GM12801 (cell line): Measurements from ENCODE around the gene NT5C3A.

ENCODE experiments used
- TF ChIP-seq, protein P1 (sequence below): IDR thresholded peaks from one replicate; pipeline ENCODE4 v1.5.1; 2011; ENCODE audit warnings: control low read depth; ENCODE audit not compliant: insufficient read length; ENCODE audit errors: extremely low read depth

Gene NT5C3A

DNA sequence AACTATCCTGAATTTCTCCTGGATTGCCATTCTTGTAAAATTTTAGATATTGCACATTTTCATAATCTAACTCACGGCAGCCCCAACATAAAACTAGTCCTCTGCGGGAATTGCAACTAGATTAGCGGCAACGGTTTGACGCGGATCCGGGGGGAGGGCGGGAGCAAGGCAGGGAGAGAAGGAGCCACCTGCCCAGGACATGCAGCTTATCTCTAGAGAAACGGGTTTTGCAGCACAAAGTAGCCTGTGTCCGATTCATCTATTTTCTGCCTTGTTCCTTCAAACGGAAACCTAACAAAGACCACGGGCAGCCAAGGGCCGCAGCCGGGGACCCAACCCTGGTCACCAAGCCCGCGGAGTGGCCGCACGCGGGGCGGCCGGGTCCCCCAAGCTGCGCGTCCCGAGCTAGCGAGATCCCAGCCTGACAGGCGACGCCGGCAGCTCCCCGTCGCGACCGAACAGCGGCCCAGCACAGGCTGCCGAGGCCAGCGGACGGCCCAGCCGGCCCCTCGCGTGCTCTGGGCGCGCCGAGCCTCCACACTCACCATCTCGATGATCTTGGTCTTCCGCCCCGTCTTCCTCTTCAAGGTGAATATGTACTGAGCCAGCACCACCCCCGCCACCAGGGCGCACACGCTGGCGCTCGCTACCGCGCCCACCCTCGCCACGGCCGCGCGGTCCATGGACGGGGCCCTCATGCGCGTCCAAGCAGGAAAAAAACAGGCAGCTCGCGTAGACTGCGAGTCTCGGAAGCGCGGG lies at the start of gene NT5C3A:
Gene NT5C3A, minus strand, starts transcription at position 754 of the 759 bp plus-strand sequence. Its CDS starts 71 bp downstream, at position 683.
- TF ChIP-seq, protein P1, sequence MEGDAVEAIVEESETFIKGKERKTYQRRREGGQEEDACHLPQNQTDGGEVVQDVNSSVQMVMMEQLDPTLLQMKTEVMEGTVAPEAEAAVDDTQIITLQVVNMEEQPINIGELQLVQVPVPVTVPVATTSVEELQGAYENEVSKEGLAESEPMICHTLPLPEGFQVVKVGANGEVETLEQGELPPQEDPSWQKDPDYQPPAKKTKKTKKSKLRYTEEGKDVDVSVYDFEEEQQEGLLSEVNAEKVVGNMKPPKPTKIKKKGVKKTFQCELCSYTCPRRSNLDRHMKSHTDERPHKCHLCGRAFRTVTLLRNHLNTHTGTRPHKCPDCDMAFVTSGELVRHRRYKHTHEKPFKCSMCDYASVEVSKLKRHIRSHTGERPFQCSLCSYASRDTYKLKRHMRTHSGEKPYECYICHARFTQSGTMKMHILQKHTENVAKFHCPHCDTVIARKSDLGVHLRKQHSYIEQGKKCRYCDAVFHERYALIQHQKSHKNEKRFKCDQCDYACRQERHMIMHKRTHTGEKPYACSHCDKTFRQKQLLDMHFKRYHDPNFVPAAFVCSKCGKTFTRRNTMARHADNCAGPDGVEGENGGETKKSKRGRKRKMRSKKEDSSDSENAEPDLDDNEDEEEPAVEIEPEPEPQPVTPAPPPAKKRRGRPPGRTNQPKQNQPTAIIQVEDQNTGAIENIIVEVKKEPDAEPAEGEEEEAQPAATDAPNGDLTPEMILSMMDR, result no peak

DNA sequence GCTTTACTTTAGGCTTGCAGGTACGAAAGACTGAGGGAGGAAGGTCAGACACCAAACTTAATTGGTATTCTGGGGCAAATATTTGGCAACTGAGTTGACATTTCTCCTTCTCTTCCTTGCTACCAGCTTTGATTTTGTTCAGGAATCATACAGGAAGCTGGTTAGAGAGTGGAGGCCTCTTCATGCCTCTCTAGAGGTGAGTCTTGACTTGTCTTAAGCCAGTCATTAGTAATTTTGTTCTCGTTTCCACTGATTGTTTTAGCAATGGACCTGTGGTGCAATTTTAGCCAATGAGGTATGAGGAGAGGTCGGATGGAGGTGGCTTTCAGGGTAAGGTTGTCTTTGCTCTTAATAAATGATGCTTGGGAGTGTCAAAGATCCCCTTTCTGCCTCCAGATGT lies 49.0 kb upstream of the NT5C3A start:
- TF ChIP-seq, protein P1, result no peak

DNA sequence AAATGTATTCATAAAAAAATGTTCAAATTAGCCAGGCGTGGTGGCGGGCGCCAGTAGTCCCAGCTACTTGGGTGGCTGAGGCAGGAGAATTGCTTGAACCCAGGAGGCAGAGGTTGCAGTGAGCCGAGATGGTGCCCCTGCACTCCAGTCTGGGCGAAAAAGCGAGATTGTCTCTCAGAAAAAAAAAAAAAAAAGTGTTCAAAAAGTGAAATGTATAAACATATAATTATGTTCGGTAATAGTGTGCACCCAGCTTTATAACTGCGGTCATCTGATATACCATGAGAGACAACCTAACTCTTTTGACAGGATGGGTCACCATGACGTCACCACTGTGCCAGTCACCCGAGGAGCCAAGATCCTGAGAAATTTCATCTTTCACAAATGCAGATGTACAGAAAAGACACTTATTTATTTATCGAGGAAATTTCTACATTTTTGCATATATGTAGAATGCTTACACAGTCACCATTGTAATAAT lies 47.2 kb upstream of the NT5C3A start:
- TF ChIP-seq, protein P1, result no peak

DNA sequence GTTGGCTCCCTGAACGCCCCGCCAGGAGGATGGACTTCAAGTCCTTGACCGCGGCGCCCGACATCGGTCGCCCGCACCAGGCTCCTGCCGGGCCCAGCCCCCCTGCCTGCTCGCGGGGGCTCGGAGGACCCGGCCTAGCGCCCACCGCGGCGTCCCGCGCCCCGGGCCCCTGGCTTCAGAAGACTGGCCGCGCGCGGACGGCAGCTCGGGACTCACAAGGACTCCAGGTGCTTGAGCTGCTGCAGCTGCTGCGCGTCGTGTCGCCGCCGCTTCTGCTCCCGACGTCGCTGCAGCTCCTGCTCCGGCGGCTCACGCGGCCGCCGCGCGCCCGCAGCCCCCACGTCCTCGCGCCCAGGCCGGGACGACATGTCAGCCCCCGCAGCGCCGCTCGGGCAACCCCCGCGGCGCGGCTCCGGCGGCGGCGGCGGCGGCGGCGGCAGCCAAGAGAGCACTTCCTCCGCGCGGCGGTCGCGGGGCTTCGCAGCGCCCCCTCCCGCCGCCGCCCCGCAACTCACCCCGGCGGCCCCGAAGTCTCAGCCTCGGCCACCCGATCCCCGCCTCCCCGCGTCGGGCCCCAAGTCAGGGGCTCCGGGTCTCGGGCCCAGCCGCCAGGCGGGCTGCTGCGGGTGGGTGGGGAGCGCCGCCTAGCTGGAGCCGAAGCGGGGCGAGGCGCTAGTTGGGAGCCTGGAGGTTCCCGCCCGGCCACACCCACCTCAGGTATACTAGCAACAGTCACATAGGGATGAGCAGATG lies 46.6 kb upstream of the NT5C3A start, which contains the start of gene RP9:
Gene RP9, minus strand, starts transcription at position 400 of the 753 bp plus-strand sequence. Its CDS starts 32 bp downstream, at position 368.
- TF ChIP-seq, protein P1, result no peak

DNA sequence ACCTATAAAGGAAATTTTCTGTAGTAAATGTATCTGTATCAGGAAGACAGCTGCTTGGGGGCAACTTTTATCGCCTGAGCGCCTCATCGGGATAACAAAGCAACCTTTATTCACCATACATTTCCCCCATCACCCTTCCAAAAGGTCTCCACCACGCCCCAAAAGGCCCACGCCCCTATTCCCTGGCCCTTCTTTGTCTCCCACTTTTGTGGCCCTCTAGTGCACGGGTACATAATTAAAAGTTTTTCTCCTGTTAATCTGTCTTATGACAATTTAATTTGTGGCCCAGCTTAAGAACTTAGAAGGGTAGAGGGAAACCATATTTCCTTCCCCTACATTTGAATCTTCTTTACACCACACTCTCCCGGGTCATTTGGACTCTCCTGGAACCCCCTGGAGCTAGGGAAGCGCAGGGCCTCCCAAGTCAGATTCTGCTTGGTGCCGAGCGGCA lies 46.0 kb upstream of the NT5C3A start:
- TF ChIP-seq, protein P1, result no peak

DNA sequence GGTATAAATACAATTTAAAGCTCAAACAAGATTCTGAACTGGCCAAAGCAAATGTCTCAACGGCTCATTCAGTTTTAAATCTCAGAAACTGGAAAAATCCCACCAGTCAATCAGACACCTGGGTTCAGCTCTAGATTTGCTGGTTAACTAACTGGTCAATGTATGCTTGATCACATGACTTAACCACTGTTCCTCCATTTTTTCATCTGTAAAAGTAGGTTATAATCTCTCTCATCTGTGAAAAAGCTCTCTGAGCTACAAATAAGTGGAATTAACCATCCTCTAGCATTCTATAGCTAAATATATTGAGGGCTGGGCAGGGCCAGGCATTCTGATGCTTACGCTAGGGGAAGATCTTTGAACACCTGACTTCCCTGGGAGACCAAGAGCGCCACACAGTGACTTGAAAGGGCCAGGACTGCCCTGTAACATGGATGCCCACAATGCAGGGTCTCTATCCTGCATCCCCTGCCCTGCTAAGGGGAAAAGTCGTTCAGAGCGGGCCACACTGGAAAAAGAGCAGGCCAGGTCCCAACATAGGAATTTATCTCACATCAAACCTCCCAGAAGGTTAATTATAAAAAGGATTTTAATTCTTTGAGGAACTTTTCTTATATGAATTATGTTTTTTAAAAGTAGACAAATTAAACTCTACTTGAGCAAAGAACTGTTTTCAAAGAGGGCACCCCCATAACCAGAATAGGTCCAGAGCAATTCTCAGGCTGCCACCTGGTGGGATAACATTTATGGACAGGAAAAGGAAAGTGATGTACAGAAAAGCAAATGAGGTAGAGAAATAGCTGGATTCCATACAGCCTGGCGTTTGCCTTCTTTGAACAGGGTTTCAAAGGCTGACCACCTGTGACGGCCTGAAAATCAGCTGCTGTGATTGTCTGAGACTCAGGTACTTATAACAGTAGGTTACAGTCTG lies 44.8 kb upstream of the NT5C3A start:
- TF ChIP-seq, protein P1, result no peak
